ENCODE results near the gene UMAD1. TPM values are rescaled to one million over a fixed set of nuclear protein-coding genes. Genes with fewer than 3 reads are reported as not detected.

UMAD1 gene
- polyA plus RNA-seq, 1 of the 3 experiments (the other 2 are of a cell fraction), result 13.9 TPM

DNA sequence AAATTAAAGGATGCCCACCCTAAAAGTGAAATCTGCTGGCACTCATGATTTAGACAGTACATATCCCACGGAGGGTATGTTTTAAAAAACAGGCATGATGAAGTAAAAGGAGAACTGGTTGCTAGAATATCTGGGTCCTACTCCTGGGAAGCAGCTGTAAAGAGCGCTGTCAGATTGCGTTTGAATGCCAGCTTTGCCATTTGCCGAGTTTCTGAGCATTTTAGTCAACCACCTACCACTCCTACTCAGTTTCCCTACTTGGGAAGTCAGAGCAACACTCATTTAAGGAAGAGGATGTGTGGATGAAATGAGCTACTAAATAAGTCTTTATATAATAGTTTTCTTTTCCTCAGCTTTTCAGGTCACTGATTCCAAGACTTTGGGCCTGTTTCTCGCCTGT is 1.1 kb upstream of the UMAD1 start:
- no peaks in the 10 kb centered on the region for H3K9me2 ChIP-seq
- no peaks in the 10 kb centered on the region for H3K27me3 ChIP-seq (ENCODE audit: insufficient read depth)
- no peaks in the 10 kb centered on the region for H3K9me3 ChIP-seq
- H3K4me2 ChIP-seq, result peak overlapping the region; percentile 72
- DNase-seq, result no peak
- peak overlapping the region; percentile 87 for H2AFZ ChIP-seq (ENCODE audit: low read depth)
- H3F3A ChIP-seq (replicated peaks; ENCODE audit: insufficient read depth), result no peaks in the 10 kb centered on the region
- peaks cover 12 to 22% of the 10 kb centered on the region in 2 experiments for H3K36me3 ChIP-seq (replicated peaks in 1 of 2; ENCODE audit: control insufficient read depth in 1 of 2, insufficient read depth in 2 of 2, low read length in 1 of 2)
- H3K9ac ChIP-seq, result peak overlapping the region; percentile 65
- no peak for TF ChIP-seq MXI1 (IDR thresholded peaks at IDR 0.05; ENCODE audit: low read depth, low read length)
- no peak for TF ChIP-seq RCOR1 (IDR thresholded peaks at IDR 0.05; ENCODE audit: low read length)
- no peak for TF ChIP-seq NFIC (IDR thresholded peaks at IDR 0.05; ENCODE audit: borderline replicate concordance)
- no peak for TF ChIP-seq EZH2phosphoT487 (IDR thresholded peaks at IDR 0.05; ENCODE audit: borderline replicate concordance, low read depth)
- TF ChIP-seq, protein P1, sequence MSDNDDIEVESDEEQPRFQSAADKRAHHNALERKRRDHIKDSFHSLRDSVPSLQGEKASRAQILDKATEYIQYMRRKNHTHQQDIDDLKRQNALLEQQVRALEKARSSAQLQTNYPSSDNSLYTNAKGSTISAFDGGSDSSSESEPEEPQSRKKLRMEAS (IDR thresholded peaks at IDR 0.05; ENCODE audit: low read depth), result no peak
- TF ChIP-seq ZBTB33 (IDR thresholded peaks at IDR 0.05; ENCODE audit: borderline replicate concordance, low read depth), result no peak
- TF ChIP-seq EP300 (IDR thresholded peaks at IDR 0.05; ENCODE audit: borderline replicate concordance in 1 of 2, low read depth in 1 of 2, low read length in 1 of 2), result no peak
- H3K27ac ChIP-seq (ENCODE audit: low read depth in 2 of 2, low read length in 1 of 2), result peak overlapping the region; percentile 61 to 88
- POLR2A ChIA-PET, result interaction anchor here (2.2 to 2.7 kb wide), 2 partner anchors 30 to 330 kb away, joined by 7 to 25 read pairs; partner anchors contain the start of gene GLCCI1
- H3K79me2 ChIP-seq (ENCODE audit: insufficient read depth), result peaks cover 41% of the 10 kb centered on the region
- no peaks in the 10 kb centered on the region for H4K20me1 ChIP-seq (ENCODE audit: insufficient read depth)
- peaks cover 0 to 21% of the 10 kb centered on the region in 2 experiments; a peak in 2 of 4 replicates for H3K4me1 ChIP-seq (ENCODE audit: control insufficient read depth in 1 of 2, insufficient read depth in 2 of 2, low read depth in 1 of 2, low read length in 1 of 2)
- peak overlapping the region; percentile 79 to 85 for H3K4me3 ChIP-seq (ENCODE audit: low read depth in 2 of 2, low read length in 1 of 2)
- CTCF ChIA-PET, result interaction anchor here (1.5 to 4.3 kb wide), 6 partner anchors 11 to 657 kb away, joined by 3 to 19 read pairs (median 6); no protein-coding TSS in a partner anchor
- WGBS (ENCODE audit: low lambda C conversion rate), result 5% methylated on average over 5 of the region's 5 CpGs

DNA sequence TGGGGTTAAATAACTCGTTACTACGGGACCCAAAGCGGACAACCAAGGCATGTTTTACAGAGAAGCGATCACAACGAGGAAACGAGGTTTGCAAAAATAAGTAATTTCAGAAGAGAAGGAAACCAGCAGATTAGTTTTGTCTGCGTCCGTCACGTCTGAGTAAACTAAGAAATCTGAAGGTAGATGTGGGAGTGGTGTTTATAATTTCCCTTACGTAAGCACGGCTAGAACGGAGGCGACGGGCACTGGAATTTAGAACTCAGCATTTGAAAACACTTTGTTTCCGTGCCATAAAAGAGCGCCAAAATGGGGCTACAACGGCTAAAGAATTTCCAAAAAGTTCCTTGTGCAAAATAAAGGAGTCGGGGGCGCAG is 718 bp upstream of the UMAD1 start:
- ChIA-PET CTCF (interaction anchor here (1.5 to 4.3 kb wide), 7 partner anchors 11 to 656 kb away, joined by 3 to 23 read pairs (median 7); no protein-coding TSS in a partner anchor), POLR2A (interaction anchor here (0.7 to 2.7 kb wide), 9 partner anchors 8 to 656 kb away, joined by 3 to 25 read pairs (median 6); partner anchors contain the start of gene GLCCI1)
- H3K36me3 ChIP-seq (replicated peaks in 1 of 2; ENCODE audit: control insufficient read depth in 1 of 2, insufficient read depth in 2 of 2, low read length in 1 of 2), result peaks cover 12 to 21% of the 10 kb centered on the region in 2 experiments
- H3K4me3 ChIP-seq (ENCODE audit: low read depth in 2 of 2, low read length in 1 of 2), result peak overlapping the region; percentile 79 to 85
- H2AFZ ChIP-seq (ENCODE audit: low read depth), result peak overlapping the region; percentile 87
- peak overlapping the region; percentile 72 for H3K4me2 ChIP-seq
- no peak for DNase-seq
- WGBS (ENCODE audit: low lambda C conversion rate), result 2% methylated on average over 19 of the region's 19 CpGs
- peak overlapping the region; percentile 61 to 88 for H3K27ac ChIP-seq (ENCODE audit: low read depth in 2 of 2, low read length in 1 of 2)
- no peaks in the 10 kb centered on the region for H3F3A ChIP-seq (replicated peaks; ENCODE audit: insufficient read depth)
- no peaks in the 10 kb centered on the region for H4K20me1 ChIP-seq (ENCODE audit: insufficient read depth)
- H3K79me2 ChIP-seq (ENCODE audit: insufficient read depth), result peaks cover 41% of the 10 kb centered on the region
- peaks cover 0 to 21% of the 10 kb centered on the region in 2 experiments; a peak in 2 of 4 replicates for H3K4me1 ChIP-seq (ENCODE audit: control insufficient read depth in 1 of 2, insufficient read depth in 2 of 2, low read depth in 1 of 2, low read length in 1 of 2)
- H3K9me2 ChIP-seq, result no peaks in the 10 kb centered on the region
- H3K27me3 ChIP-seq (ENCODE audit: insufficient read depth), result no peaks in the 10 kb centered on the region
- H3K9ac ChIP-seq, result peak overlapping the region; percentile 65
- no peaks in the 10 kb centered on the region for H3K9me3 ChIP-seq
- TF ChIP-seq ELF1 (IDR thresholded peaks at IDR 0.05) (no peak), GATA2 (CRISPR knock-in tag; IDR thresholded peaks at IDR 0.05) (no peak), FOXJ3 (CRISPR knock-in tag; IDR thresholded peaks at IDR 0.05) (no peak), YY1 (IDR thresholded peaks at IDR 0.05; ENCODE audit: low read depth) (no peak), ZBTB33 (IDR thresholded peaks at IDR 0.05; ENCODE audit: borderline replicate concordance, low read depth) (no peak), PBX3 (IDR thresholded peaks at IDR 0.05) (no peak), MEF2A (IDR thresholded peaks at IDR 0.05; ENCODE audit: borderline replicate concordance, low read depth) (no peak), RFX5 (IDR thresholded peaks at IDR 0.05; ENCODE audit: low read length) (no peak), RCOR1 (IDR thresholded peaks at IDR 0.05; ENCODE audit: low read length) (no peak), FOXM1 (IDR thresholded peaks at IDR 0.05; ENCODE audit: low read depth) (no peak), JUND (IDR thresholded peaks at IDR 0.05) (no peak)
- TF ChIP-seq, protein P2, sequence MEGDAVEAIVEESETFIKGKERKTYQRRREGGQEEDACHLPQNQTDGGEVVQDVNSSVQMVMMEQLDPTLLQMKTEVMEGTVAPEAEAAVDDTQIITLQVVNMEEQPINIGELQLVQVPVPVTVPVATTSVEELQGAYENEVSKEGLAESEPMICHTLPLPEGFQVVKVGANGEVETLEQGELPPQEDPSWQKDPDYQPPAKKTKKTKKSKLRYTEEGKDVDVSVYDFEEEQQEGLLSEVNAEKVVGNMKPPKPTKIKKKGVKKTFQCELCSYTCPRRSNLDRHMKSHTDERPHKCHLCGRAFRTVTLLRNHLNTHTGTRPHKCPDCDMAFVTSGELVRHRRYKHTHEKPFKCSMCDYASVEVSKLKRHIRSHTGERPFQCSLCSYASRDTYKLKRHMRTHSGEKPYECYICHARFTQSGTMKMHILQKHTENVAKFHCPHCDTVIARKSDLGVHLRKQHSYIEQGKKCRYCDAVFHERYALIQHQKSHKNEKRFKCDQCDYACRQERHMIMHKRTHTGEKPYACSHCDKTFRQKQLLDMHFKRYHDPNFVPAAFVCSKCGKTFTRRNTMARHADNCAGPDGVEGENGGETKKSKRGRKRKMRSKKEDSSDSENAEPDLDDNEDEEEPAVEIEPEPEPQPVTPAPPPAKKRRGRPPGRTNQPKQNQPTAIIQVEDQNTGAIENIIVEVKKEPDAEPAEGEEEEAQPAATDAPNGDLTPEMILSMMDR (IDR thresholded peaks at IDR 0.05), result no peak
- TF ChIP-seq, protein P1 (IDR thresholded peaks at IDR 0.05; ENCODE audit: low read depth), result no peak
- TF ChIP-seq, protein P3, sequence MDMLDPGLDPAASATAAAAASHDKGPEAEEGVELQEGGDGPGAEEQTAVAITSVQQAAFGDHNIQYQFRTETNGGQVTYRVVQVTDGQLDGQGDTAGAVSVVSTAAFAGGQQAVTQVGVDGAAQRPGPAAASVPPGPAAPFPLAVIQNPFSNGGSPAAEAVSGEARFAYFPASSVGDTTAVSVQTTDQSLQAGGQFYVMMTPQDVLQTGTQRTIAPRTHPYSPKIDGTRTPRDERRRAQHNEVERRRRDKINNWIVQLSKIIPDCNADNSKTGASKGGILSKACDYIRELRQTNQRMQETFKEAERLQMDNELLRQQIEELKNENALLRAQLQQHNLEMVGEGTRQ (IDR thresholded peaks at IDR 0.05; ENCODE audit: borderline replicate concordance, low read depth, low read length), result no peak
